ENCODE measurements around the gene RXRA.

Gene RXRA

DNA sequence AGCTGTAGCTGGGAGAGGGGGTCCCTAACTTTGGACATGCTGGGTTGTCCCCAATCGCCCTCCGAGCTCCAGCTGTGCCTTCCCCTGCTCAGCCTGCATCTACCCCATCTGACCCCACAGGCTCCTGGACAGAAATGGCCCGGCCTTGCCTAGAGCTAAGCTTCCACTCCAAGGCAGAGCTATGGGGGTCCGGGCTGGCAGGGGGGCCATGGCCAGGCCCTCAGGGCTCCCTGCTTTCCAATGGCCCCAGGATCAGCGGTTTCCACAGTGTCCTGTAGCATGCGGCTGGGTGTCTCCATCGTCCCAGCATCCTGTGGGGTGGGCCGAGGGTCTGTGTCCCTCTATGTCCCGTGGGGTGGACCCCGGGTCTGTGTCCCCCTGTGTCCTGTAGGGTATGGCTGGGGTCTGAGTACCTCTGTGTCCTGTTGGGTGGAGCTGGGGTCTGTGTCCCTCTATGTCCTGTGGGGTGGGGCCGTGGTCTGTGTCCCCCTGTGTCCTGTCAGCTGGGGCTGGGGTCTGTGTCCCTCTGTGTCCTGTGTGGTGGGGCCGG lies 130.6 kb downstream of the RXRA start:
- no peak for DNase-seq

DNA sequence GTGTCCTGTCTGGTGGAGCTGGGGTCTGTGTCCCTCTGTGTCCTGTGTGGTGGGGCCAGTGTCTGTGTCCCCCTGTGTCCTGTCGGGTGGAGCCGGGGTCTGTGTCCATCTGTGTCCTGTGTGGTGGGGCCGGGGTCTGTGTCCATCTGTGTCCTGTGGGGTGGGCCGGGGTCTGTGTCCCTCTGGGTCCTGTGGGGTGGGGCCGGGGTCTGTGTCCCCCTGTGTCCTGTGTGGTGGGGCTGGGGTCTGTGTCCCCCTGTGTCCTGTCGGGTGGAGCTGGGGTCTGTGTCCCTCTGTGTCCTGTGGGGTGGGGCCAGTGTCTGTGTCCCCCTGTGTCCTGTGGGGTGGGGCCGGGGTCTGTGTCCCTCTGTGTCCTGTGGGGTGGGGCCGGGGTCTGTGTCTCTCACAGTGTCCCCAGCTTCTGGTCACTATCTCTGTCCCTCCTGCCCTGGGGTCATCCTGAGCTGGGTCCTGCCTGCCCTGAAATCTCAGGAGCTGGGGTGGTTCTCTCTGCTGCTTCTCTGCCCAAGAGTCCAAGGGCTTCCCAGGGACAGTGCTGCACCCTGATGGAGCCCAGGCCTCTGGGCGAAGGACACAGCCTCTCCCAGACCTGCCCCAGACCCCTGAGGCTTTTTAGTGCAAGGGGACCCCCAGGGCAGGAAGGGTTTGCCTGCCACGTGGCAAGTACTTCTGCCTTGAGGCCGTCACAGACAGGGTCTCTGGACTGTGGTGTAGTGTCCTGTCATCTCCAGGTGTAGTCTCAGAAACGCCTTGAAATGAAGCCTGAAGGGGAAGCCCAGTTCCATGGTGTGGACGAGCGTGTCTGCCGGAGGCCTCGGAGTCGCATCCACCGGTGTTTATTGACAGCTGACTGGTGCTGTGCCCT lies 131.3 kb downstream of the RXRA start:
- no peak for DNase-seq

DNA sequence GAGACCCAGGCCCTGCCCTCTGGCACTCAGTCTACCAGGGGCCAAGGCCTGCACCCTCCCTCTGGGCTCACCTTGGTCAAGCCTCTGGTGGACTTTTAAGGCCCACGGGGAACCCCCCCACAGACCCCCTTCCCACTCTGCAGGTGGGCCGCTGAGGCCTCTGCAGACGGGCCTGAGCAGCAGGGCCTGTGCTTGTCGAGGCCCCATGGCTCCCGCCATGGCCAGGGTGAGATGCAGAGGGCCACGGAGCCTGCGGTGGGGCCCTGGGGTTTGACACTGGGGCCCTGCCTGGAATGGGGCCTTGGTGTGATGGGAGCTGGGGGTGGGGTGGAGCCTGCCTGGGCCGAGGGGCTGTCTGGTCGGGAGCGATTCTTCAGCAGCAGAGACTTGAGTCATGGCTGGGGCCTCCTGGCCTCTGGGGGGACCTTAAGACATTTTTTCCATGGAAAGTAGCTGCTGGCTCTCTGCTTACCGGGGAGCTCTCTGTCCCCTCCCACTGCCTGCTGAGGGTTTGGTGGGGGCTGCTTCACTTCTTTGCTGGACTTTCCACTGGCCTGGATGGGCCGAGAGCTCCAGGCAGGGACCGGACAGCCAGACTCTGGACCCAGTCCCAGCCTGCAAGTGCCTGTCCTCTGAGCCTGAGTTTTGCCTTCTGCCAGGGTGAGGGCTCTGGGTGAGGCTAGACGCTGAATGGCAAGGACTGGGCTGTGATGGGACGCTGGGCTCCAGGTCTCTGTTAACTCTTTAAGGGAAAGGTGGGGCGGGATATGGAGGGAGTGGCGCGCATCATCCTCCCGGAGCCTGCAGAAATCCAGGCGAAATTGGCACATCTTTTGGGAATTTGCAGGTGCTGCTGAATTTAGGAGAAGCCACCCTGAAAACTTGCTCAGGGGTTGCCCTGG lies 132.2 kb downstream of the RXRA start:
- DNase-seq = peak; percentile 90

DNA sequence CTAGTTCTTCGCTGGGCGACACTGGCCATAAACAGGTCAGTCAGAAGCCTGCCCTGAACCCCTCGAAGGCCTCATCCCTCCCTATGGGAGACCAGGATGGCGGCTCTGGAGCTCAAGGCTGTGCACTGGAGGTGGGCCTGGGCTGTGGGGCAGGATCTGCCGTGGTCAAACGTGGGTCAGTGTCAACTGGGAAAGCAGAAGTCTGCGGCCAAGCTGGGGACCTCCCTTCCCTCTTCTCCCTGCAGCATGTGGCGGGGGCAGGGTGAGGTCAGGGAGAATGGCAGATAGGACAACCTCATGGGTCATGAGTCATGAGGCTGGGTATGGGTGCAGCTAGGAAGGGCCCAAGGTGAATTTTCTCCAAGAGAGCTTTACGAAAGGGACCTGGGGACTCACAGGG lies 132.9 kb downstream of the RXRA start:
- no peak for DNase-seq

DNA sequence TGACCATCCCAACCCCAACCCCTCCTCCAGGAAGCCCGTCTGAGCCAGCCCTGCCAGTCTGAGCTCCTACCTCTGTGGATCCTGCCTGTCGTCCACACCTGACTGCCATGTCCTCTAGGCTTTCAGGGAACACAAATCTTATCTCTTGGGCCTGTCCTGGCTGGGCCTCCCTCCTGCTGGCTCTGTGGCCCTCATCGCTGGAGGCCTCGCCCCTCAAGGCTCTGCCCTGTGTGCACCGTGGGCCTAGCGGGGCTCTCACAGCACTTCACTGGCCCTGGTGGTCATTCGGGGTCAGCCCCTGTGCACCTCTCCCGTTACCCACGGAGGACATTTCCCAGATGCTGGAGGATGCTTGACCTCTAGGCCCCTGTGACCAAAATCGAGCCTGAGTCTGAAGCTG lies 133.3 kb downstream of the RXRA start:
- no peak for DNase-seq

DNA sequence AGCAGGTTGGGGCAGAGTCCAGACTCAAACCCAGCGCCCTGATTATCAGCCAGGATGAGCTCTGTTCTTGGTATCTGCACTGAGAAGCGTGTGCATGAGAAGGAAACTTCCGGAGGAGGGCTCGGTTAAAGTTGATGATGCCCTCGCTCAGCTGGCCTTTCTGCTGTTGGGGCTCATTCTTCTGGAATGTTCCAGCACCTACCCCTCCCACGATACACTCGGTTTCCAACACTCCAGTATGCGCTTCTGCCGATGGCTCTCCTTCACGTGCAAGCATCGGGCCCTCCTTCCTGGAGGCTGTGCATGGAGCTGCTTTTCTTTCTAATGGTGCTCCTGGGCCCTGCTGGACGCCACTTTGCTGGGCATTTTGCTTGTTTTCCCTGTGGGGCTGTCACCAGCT lies 134.0 kb downstream of the RXRA start:
- no peak for DNase-seq

DNA sequence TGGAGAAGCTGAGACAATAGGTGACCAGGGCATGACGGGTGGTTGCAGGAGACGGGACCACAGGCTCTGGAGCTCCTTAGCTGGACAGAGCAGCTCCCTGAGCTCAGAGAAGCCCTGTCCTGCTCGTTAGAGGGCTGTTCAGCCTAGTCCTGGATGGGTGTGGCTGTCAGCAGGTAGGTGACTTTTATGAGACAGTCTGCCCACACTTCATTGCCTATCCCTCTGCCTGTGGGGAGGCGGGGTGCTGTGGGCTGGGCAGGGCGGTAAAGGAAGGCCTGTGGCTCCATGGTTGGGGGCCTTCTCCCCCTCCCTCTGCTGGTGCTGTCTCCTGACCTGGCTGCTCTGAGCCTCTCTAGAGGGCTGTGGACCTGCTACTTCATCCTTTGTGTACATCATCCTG lies 134.6 kb downstream of the RXRA start:
- DNase-seq = no peak

DNA sequence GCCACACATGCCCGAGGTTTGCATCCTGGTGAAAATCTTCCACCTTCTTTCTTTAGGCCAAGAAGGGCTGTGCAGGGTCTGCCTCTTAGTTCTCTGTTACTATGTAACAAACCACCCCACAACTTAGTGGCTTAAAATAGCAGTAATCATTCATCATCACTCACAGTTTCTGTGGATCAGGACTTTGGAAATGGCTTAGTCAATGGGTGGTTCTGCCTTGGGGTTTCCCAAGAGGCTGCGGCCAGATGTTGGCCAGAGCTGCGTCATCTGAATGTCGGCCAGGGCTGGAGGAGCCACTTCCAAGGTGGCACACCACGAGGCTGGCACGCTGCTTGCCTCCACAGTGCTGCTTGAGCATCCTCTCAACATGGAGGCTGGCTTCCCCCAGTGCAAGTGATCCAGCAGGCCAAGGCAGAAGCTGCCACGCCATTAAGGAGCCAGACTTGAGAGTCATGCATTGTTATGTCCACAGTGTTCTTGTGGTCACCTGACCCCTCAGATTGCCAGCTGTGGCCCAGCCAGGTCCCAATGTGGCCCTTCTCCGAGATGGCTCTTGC lies 135.2 kb downstream of the RXRA start:
- DNase-seq = no peak

DNA sequence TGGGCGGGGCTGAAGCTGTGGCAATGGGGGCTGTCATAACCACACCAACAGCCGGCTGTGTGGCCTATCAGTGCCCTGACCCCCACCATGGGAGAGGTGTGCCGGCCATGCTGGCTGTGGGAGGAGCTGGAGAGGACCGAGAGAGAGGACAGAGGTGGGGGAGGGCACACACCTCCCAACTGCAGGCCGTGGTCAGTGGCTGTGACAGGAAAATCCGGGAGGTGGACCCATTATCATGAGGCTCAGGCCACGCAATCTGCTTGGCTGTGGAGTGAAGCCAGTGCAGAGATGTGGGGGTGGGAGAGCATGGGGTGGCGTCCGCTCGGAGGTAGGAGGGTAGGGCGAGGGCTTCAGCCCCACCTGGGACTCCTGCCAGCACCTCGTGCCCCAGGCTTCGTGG lies 136.1 kb downstream of the RXRA start:
- DNase-seq = no peak

DNA sequence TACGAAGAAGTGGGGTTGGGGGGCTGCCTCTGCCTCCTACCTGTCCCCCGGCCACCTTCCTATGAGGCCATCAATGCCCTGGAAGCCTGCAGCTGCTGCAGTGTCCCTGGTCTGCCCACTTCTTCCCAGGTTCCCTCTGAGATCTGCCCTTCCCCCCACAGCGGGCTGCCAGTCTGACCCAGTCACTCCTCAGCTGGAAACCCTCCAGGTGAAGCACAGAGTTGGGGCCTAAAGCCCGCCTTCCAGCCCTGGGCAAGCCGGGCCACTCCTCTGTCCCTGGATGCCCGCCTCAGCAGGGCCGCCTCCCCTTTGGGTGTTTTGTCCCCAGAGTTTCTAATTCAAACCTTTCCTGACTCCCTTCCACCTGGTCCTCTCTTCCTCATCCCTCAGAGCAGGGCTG lies 137.0 kb downstream of the RXRA start:
- no peak for DNase-seq

DNA sequence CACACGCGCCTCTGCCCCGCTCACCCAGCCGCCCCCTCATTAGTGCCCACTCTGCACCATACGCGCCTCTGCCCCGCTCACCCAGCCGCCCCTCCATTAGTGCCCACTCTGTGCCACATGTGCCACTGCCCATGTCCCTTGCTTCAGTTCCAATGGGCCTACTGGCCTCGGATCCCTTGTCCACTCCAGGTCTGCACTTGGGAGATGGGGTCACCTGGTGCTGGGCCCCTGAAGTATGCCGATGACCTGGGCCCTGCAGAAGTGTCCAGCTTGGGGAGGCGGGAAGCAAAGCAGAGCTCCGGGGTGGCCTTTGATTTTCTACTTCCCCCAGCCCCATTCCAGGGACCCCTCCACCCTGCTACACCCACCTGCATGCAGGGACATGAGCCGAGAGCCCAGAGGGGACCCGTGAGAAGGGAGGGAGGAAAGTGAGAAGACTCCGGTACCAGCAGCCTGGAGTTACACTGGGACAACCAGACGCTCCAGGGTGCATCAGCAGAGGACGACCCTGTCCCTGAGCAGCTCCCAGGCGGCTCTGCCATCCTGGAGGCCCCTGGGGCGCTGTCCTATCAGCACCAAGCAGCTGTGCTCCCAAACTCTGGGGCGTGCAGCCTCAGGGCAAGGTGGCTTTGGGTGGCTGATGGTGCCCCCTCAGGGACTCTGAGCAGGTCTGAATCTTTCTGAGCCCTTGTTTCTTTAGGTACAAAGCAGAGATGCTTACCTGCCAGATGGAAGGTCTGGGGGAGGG lies 140.8 kb downstream of the RXRA start:
- DNase-seq = no peak

DNA sequence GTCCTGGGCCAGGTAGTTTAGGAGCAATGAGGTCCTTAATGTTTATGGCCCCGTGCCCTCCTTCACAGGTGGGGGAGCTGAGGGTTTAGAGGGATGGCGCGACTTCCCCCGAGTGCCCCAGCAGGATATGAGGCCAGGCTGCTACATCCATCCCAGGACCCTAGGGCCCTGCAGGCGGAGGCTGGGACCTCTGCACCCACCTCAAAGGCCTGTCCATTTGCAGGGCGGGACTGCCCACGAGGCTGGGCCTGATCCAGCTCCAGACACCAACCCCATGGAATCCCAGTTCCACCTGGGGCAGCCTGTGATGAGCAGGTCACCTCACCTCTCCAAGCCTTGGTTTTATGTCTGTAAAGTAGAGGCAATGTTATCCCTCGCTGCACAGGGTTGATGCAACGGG lies 142.1 kb downstream of the RXRA start:
- no peak for DNase-seq

DNA sequence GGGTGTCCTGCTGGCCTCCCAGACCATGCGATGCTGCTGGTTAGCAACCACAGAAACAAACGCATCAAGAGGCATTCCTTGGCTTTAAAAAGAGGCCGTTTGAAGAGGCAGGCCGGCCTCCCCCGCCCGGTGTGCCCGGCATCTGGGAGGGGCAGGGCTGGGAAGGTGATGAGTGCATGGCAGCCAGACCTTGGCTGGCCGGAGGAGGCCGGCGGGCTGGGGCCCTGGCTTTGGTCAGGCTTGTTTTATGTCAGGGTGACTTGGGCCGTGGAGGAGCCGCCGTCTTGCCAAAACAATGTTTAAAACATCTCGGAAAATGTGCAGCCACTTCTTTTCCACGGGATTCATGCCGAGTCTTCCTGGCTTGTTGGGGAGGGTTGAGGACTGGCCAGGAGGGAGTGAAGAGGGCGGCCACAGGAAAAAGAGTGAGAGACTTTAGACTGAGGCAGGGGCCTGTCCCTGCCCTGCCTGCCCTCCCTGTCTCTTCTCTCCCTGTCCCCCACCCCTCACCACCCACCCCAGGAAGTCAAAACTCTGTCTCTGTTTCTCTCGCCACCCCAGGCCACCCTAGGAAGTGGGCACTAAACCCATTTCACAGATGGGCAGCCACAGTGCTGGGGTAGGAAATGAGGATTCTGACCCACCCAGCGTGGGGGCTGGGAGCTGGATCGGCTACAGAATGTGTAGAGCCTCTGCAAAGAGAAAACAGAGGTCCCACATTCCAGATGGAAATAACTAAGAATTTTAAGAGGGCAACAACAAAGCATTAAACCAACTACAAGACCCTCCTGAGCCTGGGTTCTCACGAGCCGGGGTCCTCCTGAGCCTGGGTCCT lies 143.0 kb downstream of the RXRA start:
- peak; percentile 90 for DNase-seq

DNA sequence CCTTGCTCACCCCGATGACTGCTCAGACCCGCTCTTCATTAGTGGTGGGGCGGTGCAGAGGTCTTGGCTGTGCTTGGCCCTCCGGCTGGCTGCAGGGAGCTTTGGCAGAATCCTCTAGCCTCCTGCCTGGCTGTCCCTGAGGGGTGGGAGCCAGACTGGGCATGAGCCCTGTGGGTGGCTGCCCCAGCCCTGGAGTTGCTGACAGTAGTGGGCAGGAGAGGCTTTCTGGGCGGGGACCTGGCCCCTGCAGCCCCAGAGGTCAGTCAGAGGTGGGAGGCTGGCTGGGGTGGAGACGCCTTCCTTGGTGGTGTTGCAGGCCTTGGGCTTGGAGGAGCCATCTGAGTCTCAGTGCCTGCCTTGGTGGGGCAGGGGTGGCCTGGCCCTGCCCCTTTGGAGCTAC lies 146.0 kb downstream of the RXRA start:
- no peak for DNase-seq

DNA sequence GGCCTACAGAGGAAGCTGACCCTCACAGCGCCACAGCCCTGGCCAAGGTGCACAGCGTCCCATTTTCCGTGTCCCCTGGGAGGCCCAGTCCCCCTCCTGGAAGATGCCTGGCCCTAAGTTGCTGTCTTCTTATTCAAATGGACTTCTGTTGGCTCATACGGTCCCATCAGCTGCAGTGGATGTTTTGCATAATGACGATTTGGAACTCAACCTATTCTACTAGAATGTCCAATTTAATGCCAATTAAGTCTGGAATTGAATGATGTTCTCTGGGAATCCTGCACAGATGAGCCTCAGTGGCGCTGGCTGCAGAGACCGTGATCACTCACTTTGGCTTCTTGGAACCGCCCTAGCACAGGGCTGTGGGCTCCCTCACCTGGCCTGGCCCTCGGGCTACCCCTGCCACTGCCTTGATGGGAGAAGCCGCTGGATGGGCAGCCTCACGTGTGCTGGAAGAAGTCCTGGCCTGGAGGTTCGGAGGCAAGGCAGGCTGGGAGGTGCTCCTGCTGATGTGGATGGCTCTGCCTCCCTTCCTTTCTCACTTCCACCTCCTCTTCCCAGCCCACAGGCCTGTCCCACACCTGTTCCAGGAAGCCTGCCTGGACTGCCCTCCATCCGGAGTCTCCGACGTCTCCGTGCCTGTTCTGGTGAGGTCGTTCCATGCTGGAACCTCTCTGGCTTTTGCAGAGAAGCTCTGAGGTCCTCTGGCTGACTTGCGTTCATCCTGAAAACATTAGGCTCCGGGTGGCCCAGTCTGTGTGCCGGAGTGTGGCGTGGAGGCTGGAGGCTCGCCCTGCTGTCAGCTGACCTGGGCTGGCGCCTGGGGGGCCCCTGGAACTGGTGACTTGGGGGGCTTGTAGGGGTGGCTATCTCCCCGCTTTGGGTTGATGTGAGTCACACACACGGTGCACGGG lies 147.1 kb downstream of the RXRA start:
- peak; percentile 62 for DNase-seq

DNA sequence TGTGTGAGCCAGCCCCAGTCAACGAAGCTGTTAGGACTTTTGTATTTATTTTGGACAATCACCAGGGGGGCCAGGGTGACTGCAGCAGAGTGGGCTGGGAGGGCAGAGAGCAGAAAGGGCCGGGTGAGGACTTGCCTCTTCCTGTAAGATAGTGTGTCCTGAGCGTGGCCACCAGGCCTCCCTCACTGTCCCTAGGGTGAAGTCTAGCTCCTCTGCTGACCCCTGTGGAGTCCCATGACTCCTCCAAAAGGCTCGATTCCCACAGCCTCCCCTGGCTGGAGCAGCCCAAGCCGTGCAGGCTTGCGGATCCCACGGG lies 147.8 kb downstream of the RXRA start:
- DNase-seq = no peak

DNA sequence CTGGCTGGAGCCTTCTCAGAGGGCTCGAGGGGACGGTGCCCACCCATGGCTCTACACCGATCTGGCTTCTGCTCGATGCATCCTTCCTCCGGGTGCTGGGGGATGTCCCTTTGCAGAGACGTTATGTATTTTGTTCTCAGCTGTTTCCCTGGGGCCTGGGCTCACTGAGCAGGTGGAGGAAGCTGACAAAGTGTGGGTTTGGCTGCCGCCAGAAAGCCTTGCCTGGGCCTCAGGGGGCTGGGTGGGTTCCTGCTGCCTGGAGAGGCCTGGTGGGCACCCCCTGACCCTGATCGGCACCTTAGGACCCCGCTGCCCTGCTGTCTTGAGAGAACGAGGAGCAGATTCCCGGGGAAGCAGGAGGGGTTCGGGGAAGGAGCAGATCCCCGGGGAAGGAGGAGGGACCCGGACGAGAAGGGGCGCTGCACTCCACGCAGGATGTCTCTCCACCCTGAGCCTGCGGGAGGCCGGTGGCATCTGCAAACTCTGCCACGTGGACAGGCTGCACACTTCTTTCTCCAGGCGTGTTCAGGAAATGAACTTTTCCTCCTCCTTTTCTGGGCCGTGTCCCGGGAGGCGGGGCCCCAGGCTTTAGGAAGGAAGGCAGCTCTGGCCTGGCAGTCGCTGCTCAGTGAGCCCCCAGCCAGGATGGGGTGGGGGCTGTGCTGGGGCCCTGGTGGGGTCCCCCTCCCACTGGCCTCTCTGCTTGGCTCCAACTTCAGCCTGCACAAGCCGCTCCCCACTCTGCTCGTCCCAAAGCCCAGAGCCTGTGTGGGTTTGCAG lies 148.9 kb downstream of the RXRA start:
- DNase-seq = peak; percentile 96

DNA sequence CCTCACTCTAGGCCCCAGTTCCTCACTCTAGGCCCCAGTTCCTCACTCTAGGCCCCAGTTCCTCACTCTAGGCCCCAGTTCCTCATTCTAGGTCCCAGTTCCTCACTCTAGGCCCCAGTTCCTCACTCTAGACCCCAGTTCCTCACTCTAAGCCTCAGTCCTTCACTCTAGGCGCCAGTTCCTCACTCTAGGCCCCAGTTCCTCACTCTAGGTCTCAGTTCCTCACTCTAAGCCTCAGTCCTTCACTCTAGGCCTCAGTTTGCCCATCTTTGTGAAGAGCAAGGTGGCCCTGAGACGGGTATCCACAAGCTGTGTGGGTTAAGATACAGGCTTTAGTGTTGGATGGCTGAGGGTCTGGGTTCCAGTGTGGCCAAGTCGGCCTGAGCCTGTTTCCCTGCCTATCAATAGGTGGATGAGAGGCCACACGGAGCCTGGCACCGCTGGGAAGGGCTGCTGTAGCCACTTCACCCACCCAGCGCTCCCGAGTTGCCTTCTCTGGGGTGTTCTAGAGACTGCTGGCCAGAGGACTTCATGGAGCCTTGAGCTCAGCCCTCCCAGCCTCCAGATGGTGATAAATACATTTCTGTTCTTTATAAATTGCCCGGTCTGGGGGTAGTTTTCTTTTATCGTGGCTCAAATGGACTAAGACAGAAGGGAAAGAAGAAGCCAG lies 150.2 kb downstream of the RXRA start:
- no peak for DNase-seq

DNA sequence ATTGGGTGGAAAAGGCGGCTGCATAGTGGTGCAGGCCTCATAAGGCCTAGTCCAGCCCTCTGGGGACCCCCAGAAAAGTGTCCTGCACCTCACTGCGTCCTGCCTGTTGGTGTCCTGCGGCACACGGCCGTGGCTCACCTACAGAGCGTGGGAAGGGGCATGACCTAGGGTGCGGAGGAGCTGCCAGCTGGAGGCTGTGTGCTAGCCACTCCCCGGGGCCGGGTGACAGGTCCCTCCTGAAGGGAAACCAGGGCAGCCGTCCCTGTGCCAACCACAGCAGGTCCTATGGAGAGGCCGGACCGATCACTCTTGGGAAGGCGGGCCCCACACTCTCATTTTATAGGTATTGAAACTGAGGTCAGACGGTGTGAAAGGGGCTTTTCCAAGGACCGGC lies 150.7 kb downstream of the RXRA start:
- no peak for DNase-seq

All from right hindlimb (tissue), 1 donor.